HepG2 (cell line): ENCODE data around the gene CDC34. TPM values are rescaled to one million over a fixed set of nuclear protein-coding genes. Genes with fewer than 3 reads are reported as not detected.

ENCODE experiments used
- ATAC-seq: fragments of 200-7000 bp; cut with Tn5 transposase; 3 replicates; pipeline ENCODE4 v1.9.1; 2020; ENCODE audit warnings: mild to moderate bottlenecking, moderate library complexity
- BruUV-seq: library from RNA; stranded (reverse); fragments of 400-500 nt; replicated peaks from 2 replicates; lab custom pipeline; 2021; lab: Mats Ljungman, UMichigan
- CTCF ChIA-PET: fragments of 300-600 bp; formaldehyde crosslinking; extraction: SDS; loops from one replicate; lab custom pipeline; 2021; ENCODE audit warnings: low total read pairs, inconsistent platforms, low intra/inter-chr PET ratio; lab: Yijun Ruan, JAX
- POLR2A ChIA-PET: fragments of 350-600 bp; sonication (Branson Sonifier 250); formaldehyde crosslinking; loops from one replicate; lab custom pipeline; 2020; ENCODE audit warnings: antibody characterized with exemption, inconsistent platforms; lab: Yijun Ruan, JAX
- DNase-seq: peaks from one replicate; pipeline ENCODE4 v3.0.0-alpha.2; 2015; ENCODE audit warnings: low spot score
- FAIRE-seq: peaks from 3 replicates; lab custom pipeline; 2011; peaks lifted over from hg19 to GRCh38; lab: Jason Lieb, UNC
- H2AFZ ChIP-seq: one replicate; pipeline ENCODE4 v1.6.1; 2011; ENCODE audit warnings: low read length, inconsistent platforms
- H3K27ac ChIP-seq: fragments of 300-600 bp; 3 replicates; pipeline ENCODE4 v1.8.0; 2011; ENCODE audit warnings: mixed run types, mild to moderate bottlenecking, mixed read lengths, low read length, inconsistent platforms; ENCODE audit not compliant: insufficient read depth; ENCODE audit errors: extremely low read length
- H3K27me3 ChIP-seq, 2 experiments: fragments of 200-600 bp in 1 of 2; 2 replicates in 1 of 2; 3 replicates in 1 of 2; pipeline versions ENCODE4 v1.6.0 to v1.8.0; 2011; ENCODE audit warnings: low read length in 2 of 2, mild to moderate bottlenecking in 2 of 2, moderate library complexity in 2 of 2, inconsistent platforms in 1 of 2; ENCODE audit not compliant: insufficient read depth in 2 of 2, control insufficient read depth in 1 of 2
- H3K36me3 ChIP-seq, 2 experiments: fragments of 200-600 bp in 1 of 2; replicated peaks in 1 of 2; 2 replicates in 1 of 2; 3 replicates in 1 of 2; pipeline versions ENCODE4 v1.5.1 to v1.8.0; 2011; ENCODE audit warnings: low read length in 2 of 2, inconsistent platforms in 1 of 2; ENCODE audit not compliant: insufficient read depth in 2 of 2, control insufficient read depth in 1 of 2
- H3K4me1 ChIP-seq: 2 replicates; pipeline ENCODE4 v1.5.1; 2012; ENCODE audit warnings: low read length, inconsistent platforms; ENCODE audit not compliant: insufficient read depth
- H3K4me2 ChIP-seq: 2 replicates; pipeline ENCODE4 v1.6.0; 2011; ENCODE audit warnings: low read depth, low read length, inconsistent platforms
- H3K4me3 ChIP-seq, 3 experiments: fragments of 200-600 bp in 1 of 3; sonication (generic), shearing (Covaris generic) in 1 of 3; replicated peaks in 1 of 3; 2 replicates each; pipeline ENCODE4 v1.5.1; 2011 to 2016; ENCODE audit warnings: low read length in 3 of 3, inconsistent platforms in 2 of 3, low read depth in 2 of 3, mild to moderate bottlenecking in 2 of 3, control low read depth in 1 of 3, mixed read lengths in 1 of 3; ENCODE audit not compliant: insufficient read depth in 1 of 3
- H3K79me2 ChIP-seq: one replicate; pipeline ENCODE4 v1.6.1; 2011; ENCODE audit warnings: low read length, inconsistent platforms; ENCODE audit not compliant: insufficient read depth
- H3K9ac ChIP-seq: 2 replicates; pipeline ENCODE4 v1.6.0; 2011; ENCODE audit warnings: mild to moderate bottlenecking, low read depth, low read length, inconsistent platforms; ENCODE audit not compliant: insufficient read depth
- H3K9me3 ChIP-seq: 2 replicates; pipeline ENCODE4 v1.5.1; 2012; ENCODE audit warnings: mild to moderate bottlenecking, low read length
- H4K20me1 ChIP-seq: 2 replicates; pipeline ENCODE4 v1.6.0; 2011; ENCODE audit warnings: inconsistent platforms, mild to moderate bottlenecking, low read length, moderate library complexity; ENCODE audit not compliant: insufficient read depth
- AKNA ChIP-seq: sonication (generic); formaldehyde crosslinking; IDR thresholded peaks from 2 replicates; pipeline ENCODE4 v1.4.0; 2020; ENCODE audit warnings: missing genetic modification reagents, borderline replicate concordance
- ERF ChIP-seq: IDR thresholded peaks from 2 replicates; pipeline ENCODE4 v1.6.1; 2018; ENCODE audit warnings: missing biosample characterization, missing genetic modification reagents
- GABPB1 ChIP-seq: IDR thresholded peaks from 2 replicates; pipeline ENCODE4 v1.6.1; 2016; ENCODE audit warnings: mild to moderate bottlenecking, missing genetic modification reagents, moderate library complexity, missing compliant biosample characterization
- PAX8 ChIP-seq: sonication (generic); formaldehyde crosslinking; IDR thresholded peaks from 2 replicates; pipeline ENCODE4 v1.8.0; 2022; ENCODE audit warnings: mild to moderate bottlenecking, missing genetic modification reagents, borderline replicate concordance
- SKI ChIP-seq: fragments of 450-650 bp; IDR thresholded peaks from one replicate; pipeline ENCODE4 v1.6.1; 2018; ENCODE audit warnings: mild to moderate bottlenecking; ENCODE audit not compliant: partially characterized antibody
- SP4 ChIP-seq: sonication (generic); formaldehyde crosslinking; IDR thresholded peaks from 2 replicates; pipeline ENCODE4 v1.8.1; 2023; ENCODE audit warnings: mild to moderate bottlenecking, missing genetic modification reagents
- ZNF687 ChIP-seq: sonication (generic); formaldehyde crosslinking; IDR thresholded peaks from 2 replicates; pipeline ENCODE4 v1.5.1; 2020; ENCODE audit warnings: mild to moderate bottlenecking, missing genetic modification reagents, moderate library complexity
- WGBS: methylation state at CpG from one replicate; pipeline ENCODE4 v1.1.6; 2017; ENCODE audit warnings: low lambda C conversion rate; 5-methylcytosine and 5-hydroxymethylcytosine counted together
- in situ Hi-C: cut with HindIII; loops from 2 replicates; pipeline ENCODE4 v1.10.0; 2017; ENCODE audit warnings: low pct_unique_long_range_greater_than_20kb; ENCODE audit not compliant: extremely low pct_ligation_motif_present
- intact Hi-C: fragments of 100-400 bp; cut with micrococcal nuclease; formaldehyde crosslinking; loops from one replicate; pipeline ENCODE4 v1.10.0; 2022; ENCODE audit not compliant: unreplicated experiment
- polyA plus RNA-seq, 8 experiments: library from polyadenylated mRNA; depleted of rRNA in 3 of 8; stranded (reverse) in 7 of 8; unstranded in 1 of 8; fragments of >200 nt; fragmentation: Illumina TruSeq in 4 of 8; extraction: Trizol in 4 of 8; gene quantifications; 2 replicates each; pipeline versions ENCODE4 v1.2.1 to v1.2.3, GENCODE V29; 2011 to 2016; ENCODE audit warnings: low read depth in 4 of 8, missing spikeins in 1 of 8, mixed read lengths in 1 of 8; ENCODE audit not compliant: insufficient read depth in 1 of 8
- total RNA-seq, 5 experiments: library from RNA; depleted of rRNA; stranded (reverse); fragments of >200 nt; fragmentation: Illumina TruSeq; extraction: Trizol; gene quantifications; 2 replicates each; pipeline ENCODE4 v1.2.3, GENCODE V29; 2016; ENCODE audit warnings: low read depth in 1 of 5

CDC34 gene
- total and polyA plus RNA-seq, 2 of the 13 experiments (the other 11 are each of a cell fraction or from before 2014, with no cell fraction given), result 138 to 150 TPM

- TF ChIP-seq AKNA (CRISPR knock-in tag) (no peak), PAX8 (CRISPR knock-in tag) (no peak), SKI (no peak)
Measured at GRCh38 chr19:493391-494170, 38.0 kb upstream of the CDC34 start (continued).

GRCh38 chr19:494171-495080, 37.1 kb upstream of the CDC34 start:
- in situ Hi-C loops, result no loop called here
- Histone ChIP-seq H3K27ac (no peak overlapping the region), H3K4me1 (peaks cover 56% of the 10 kb centered on the region), H3K4me3 (peak overlapping the region in 2 of 3 experiments; percentile 44 to 67; a peak in 3 of 6 replicates), H3K36me3 (no peaks in the 10 kb centered on the region), H2AFZ (no peak overlapping the region), H3K27me3 (peaks cover 0 to 4% of the 10 kb centered on the region in 2 experiments; a peak in 2 of 5 replicates), H3K79me2 (peaks cover 3% of the 10 kb centered on the region), H4K20me1 (no peaks in the 10 kb centered on the region), H3K9me3 (no peaks in the 10 kb centered on the region), H3K4me2 (peak overlapping the region; percentile 67), H3K9ac (peak overlapping the region; percentile 63)
- POLR2A ChIA-PET, result interaction anchor here (0.6 to 2.6 kb wide), 2 partner anchors 12 to 37 kb away, joined by 3 to 23 read pairs; no protein-coding TSS in a partner anchor
- no TSS peak for BruUV-seq
- 12% methylated on average over 19 of the region's 22 CpGs for WGBS
- intact Hi-C loops, result no loop called here
- CTCF ChIA-PET, result interaction anchor here (1.5 kb wide), 1 partner anchor 16 kb away, joined by 5 read pairs; no protein-coding TSS in a partner anchor
- FAIRE-seq (no peak), ATAC-seq (peak; percentile 6; the same call in 1 of the 3 replicates), DNase-seq (no peak)
- TF ChIP-seq SP4 (CRISPR knock-in tag) (peak; percentile 17), GABPB1 (CRISPR knock-in tag) (peak; percentile 72; the same call in 1 of the 2 replicates), ZNF687 (CRISPR knock-in tag) (peak; percentile 73), ERF (CRISPR knock-in tag) (peak; percentile 51; the same call in 1 of the 2 replicates)
